CD4-positive, alpha-beta T cell (primary cell): ENCODE measurements around the gene C17orf78. TPM values are rescaled to one million over a fixed set of nuclear protein-coding genes. Genes with fewer than 3 reads are reported as not detected.

Experiments
- ATAC-seq: fragments of 200-7000 bp; cut with Tn5 transposase; one replicate; pipeline ENCODE4 v1.10.0; 2022; ENCODE audit warnings: mild to moderate bottlenecking; ENCODE audit not compliant: poor library complexity
- CTCF ChIA-PET: fragments of 350-600 bp; sonication (Branson Sonifier 250); formaldehyde crosslinking; loops from one replicate; lab custom pipeline; 2021; ENCODE audit warnings: antibody characterized with exemption, inconsistent platforms; lab: Charles Lee
- POLR2A ChIA-PET: fragments of 350-600 bp; sonication (Branson Sonifier 250); formaldehyde crosslinking; loops from one replicate; lab custom pipeline; 2021; ENCODE audit warnings: antibody characterized with exemption, inconsistent platforms; lab: Charles Lee
- DNase-seq, 14 experiments: peaks; one replicate each; pipeline ENCODE4 v3.0.0-alpha.2; 2013 to 2020; ENCODE audit warnings: mixed read lengths in 2 of 14
- H3K27ac ChIP-seq, 2 donors: one replicate each; pipeline versions ENCODE4 v1.5.1 to v1.7.0; 2013; ENCODE audit warnings: low read length in 2 of 2, low read depth in 1 of 2, mild to moderate bottlenecking in 1 of 2
- H3K27me3 ChIP-seq, 2 experiments: 1 replicate in 1 of 2; 2 replicates in 1 of 2; pipeline versions ENCODE4 v1.6.1 to v1.7.0; 2013; ENCODE audit warnings: low read length in 2 of 2, control low read depth in 1 of 2, mild to moderate bottlenecking in 1 of 2, moderate library complexity in 1 of 2; ENCODE audit not compliant: insufficient read depth in 2 of 2, control insufficient read depth in 1 of 2
- H3K36me3 ChIP-seq: one replicate; pipeline ENCODE4 v1.6.1; 2013; ENCODE audit warnings: low read length, control low read depth; ENCODE audit not compliant: insufficient read depth
- H3K4me1 ChIP-seq: one replicate; pipeline ENCODE4 v1.6.1; 2013; ENCODE audit warnings: low read length, control low read depth; ENCODE audit not compliant: insufficient read depth
- H3K4me3 ChIP-seq: one replicate; pipeline ENCODE4 v1.5.1; 2013; ENCODE audit warnings: mild to moderate bottlenecking, low read length, moderate library complexity
- H3K9me3 ChIP-seq, 2 experiments: 1 replicate in 1 of 2; 2 replicates in 1 of 2; pipeline versions ENCODE4 v1.6.1 to v1.7.0; 2013; ENCODE audit warnings: low read length in 2 of 2, mild to moderate bottlenecking in 2 of 2, control low read depth in 1 of 2, moderate library complexity in 1 of 2; ENCODE audit not compliant: control insufficient read depth in 1 of 2, insufficient read depth in 1 of 2
- H3K27ac Mint-ChIP-seq: one replicate; pipeline ENCODE4 v1.8.0; 2020; ENCODE audit warnings: mixed read lengths
- H3K27me3 Mint-ChIP-seq: one replicate; pipeline ENCODE4 v1.8.0; 2021; ENCODE audit warnings: mixed read lengths
- H3K36me3 Mint-ChIP-seq: one replicate; pipeline ENCODE4 v1.8.0; 2021; ENCODE audit warnings: low read depth, mixed read lengths
- H3K4me1 Mint-ChIP-seq: one replicate; pipeline ENCODE4 v1.8.0; 2021; ENCODE audit warnings: low read depth, mixed read lengths
- H3K4me3 Mint-ChIP-seq: one replicate; pipeline ENCODE4 v1.8.0; 2020; ENCODE audit warnings: mild to moderate bottlenecking, mixed read lengths
- H3K9me3 Mint-ChIP-seq: one replicate; pipeline ENCODE4 v1.8.0; 2020; ENCODE audit warnings: mixed read lengths
- intact Hi-C, 2 experiments: fragments of 100-400 bp; cut with DNase I in 1 of 2; cut with micrococcal nuclease in 1 of 2; formaldehyde crosslinking; loops; one replicate each; pipeline versions ENCODE4 v1.15.1 to v1.9.0; 2023 to 2025; cut with DNase I, micrococcal nuclease
- total RNA-seq, 174 experiments: library from RNA in 2 of 174; stranded (reverse) in 2 of 174; gene quantifications; one replicate each; pipeline ENCODE4 v1.2.3 and lab custom pipeline; 2021 to 2026
- TF ChIP-seq, protein P1 (sequence below): fragments of 200-600 bp; IDR thresholded peaks from one replicate; pipeline ENCODE4 v1.8.0; 2022; ENCODE audit warnings: antibody characterized with exemption, mild to moderate bottlenecking

C17orf78 gene
- total RNA-seq, 2 experiments from 2014 or later: not detected

DNA sequence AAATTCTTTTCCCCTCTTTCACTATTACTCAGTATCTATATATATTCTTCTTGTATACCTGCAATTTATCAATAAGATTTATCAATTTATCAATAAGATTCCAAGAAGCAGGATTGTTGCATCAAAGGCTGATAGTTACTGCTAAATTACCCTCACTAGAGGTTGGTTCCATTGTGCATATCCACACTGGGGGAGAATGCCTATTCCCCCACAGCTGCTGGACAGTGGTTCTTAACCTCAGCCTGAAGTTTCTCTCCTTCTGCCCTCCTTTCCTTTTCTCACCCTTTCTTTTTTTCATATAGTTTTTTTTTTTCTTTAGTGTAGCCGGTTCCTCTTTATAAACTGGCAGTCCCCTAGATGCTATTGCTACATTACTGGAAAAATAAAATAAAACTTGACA is 6.3 kb downstream of the C17orf78 start:
- POLR2A ChIA-PET: no interaction called here

DNA sequence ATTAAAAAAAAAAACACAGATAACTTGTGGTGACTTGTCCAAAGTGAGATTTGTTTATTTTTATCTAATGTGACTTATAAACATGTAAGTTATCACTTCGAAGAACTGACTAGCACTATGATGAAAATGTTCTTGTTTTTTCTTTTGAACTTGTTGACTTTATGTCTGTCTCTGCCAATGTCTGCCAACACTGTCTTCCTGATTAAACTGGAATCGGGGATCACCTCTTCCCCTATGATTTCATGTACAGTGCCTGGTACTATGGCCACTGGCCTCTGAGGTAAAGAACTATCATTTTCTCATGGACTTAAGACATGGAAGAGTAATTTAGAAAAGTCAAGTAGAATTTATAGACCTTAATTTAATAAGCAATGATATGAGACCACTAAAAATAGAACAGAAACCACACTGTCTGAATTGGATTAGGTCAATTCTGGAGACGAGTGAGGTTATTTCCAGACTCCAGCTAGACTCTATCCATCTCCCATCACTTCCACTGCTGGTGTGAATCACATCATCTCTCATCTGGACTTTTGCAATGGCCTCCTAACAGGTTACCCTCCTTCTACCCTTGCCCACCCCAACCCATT is 8.9 kb downstream of the C17orf78 start:
- Histone ChIP-seq H3K36me3 (no peaks in the 10 kb centered on the region), H3K9me3 (no peaks in the 10 kb centered on the region), H3K27me3 (no peaks in the 10 kb centered on the region), H3K27ac (no peak overlapping the region), H3K4me1 (no peaks in the 10 kb centered on the region), H3K4me3 (no peak overlapping the region)
- no peaks in the 10 kb centered on the region for H3K4me1 Mint-ChIP-seq
- H3K9me3 Mint-ChIP-seq: no peaks in the 10 kb centered on the region
- no peak for DNase-seq
- H3K4me3 Mint-ChIP-seq: no peak overlapping the region
- intact Hi-C loops: no loop called here
- CTCF ChIA-PET: interaction anchor here (2.6 kb wide), 1 partner anchor 11 kb away, joined by 7 read pairs; no protein-coding TSS in a partner anchor
- no peak for ATAC-seq
- TF ChIP-seq, protein P1, sequence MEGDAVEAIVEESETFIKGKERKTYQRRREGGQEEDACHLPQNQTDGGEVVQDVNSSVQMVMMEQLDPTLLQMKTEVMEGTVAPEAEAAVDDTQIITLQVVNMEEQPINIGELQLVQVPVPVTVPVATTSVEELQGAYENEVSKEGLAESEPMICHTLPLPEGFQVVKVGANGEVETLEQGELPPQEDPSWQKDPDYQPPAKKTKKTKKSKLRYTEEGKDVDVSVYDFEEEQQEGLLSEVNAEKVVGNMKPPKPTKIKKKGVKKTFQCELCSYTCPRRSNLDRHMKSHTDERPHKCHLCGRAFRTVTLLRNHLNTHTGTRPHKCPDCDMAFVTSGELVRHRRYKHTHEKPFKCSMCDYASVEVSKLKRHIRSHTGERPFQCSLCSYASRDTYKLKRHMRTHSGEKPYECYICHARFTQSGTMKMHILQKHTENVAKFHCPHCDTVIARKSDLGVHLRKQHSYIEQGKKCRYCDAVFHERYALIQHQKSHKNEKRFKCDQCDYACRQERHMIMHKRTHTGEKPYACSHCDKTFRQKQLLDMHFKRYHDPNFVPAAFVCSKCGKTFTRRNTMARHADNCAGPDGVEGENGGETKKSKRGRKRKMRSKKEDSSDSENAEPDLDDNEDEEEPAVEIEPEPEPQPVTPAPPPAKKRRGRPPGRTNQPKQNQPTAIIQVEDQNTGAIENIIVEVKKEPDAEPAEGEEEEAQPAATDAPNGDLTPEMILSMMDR: no peak
- POLR2A ChIA-PET: no interaction called here
- H3K27me3 Mint-ChIP-seq: no peaks in the 10 kb centered on the region
- no peak overlapping the region for H3K27ac Mint-ChIP-seq
- H3K36me3 Mint-ChIP-seq: no peaks in the 10 kb centered on the region

More for the DNA sequence above, 6.3 kb downstream of the C17orf78 start:
- H3K4me1 Mint-ChIP-seq: no peaks in the 10 kb centered on the region
- no peaks in the 10 kb centered on the region for H3K36me3 Mint-ChIP-seq
- no peaks in the 10 kb centered on the region for H3K27me3 Mint-ChIP-seq
- H3K36me3 ChIP-seq: no peaks in the 10 kb centered on the region
- intact Hi-C loops: no loop called here
- DNase-seq (no peak), ATAC-seq (no peak)
- H3K4me3 Mint-ChIP-seq: no peak overlapping the region
- no peaks in the 10 kb centered on the region for H3K27me3 ChIP-seq
- H3K9me3 Mint-ChIP-seq: no peaks in the 10 kb centered on the region
- no peaks in the 10 kb centered on the region for H3K9me3 ChIP-seq
- no peak overlapping the region for H3K4me3 ChIP-seq
- TF ChIP-seq, protein P1: no peak
- H3K27ac ChIP-seq: no peak overlapping the region
- CTCF ChIA-PET: no interaction called here
- no peaks in the 10 kb centered on the region for H3K4me1 ChIP-seq
- H3K27ac Mint-ChIP-seq: no peak overlapping the region

DNA sequence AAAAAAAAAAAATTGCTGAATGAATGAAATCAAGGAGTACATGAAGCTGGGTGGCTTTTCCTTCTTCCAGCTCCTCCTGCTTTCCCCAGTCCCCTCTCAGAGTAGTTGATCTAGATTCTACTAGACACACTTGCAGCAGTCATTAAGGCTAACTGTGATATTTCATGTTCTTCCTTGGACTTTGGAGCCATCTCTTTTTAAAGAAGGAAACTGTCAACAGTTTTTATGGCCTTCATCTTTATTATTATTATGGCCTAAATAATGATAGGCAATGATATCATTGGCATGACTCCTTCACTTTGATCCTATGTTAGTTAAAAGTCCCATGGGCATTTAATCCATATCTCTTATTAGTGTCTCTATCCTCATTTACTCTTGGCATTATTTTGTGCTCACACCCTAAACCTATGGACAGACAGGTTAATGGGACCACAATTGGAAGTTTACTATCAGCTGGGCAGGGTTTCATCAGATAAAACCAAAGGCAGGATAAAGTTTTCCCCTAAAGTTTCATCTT is 9.7 kb downstream of the C17orf78 start:
- TF ChIP-seq, protein P1: no peak
- Mint-ChIP-seq H3K4me1 (no peaks in the 10 kb centered on the region), H3K4me3 (no peak overlapping the region), H3K27me3 (no peaks in the 10 kb centered on the region), H3K36me3 (no peaks in the 10 kb centered on the region), H3K9me3 (no peaks in the 10 kb centered on the region), H3K27ac (no peak overlapping the region)
- DNase-seq (no peak), ATAC-seq (no peak)
- CTCF ChIA-PET: interaction anchor here (0.7 to 2.6 kb wide), 2 partner anchors 12 kb away, joined by 3 to 7 read pairs; no protein-coding TSS in a partner anchor
- H3K27me3 ChIP-seq: no peaks in the 10 kb centered on the region
- no peaks in the 10 kb centered on the region for H3K9me3 ChIP-seq
- no peaks in the 10 kb centered on the region for H3K4me1 ChIP-seq
- H3K4me3 ChIP-seq: no peak overlapping the region
- intact Hi-C loops: no loop called here
- no peak overlapping the region for H3K27ac ChIP-seq
- POLR2A ChIA-PET: no interaction called here
- H3K36me3 ChIP-seq: no peaks in the 10 kb centered on the region
